MM.1S (cell line): Measurements from ENCODE around the gene CROCC2.

ENCODE experiments used
- EZH2 ChIP-seq: fragments of 300-600 bp; sonication (generic); optimal IDR thresholded peaks from 2 replicates; pipeline ENCODE3; 2017; ENCODE audit warnings: low read depth, mild to moderate bottlenecking, antibody characterized with exemption, low read length, mixed read lengths
- EZH2phosphoT487 ChIP-seq: fragments of 300-600 bp; sonication (generic); IDR thresholded peaks from 2 replicates; pipeline ENCODE4 v1.6.1; 2018; ENCODE audit warnings: antibody characterized with exemption, low read length
- TF ChIP-seq, protein P1 (sequence below): fragments of 300-600 bp; sonication (generic); IDR thresholded peaks from 2 replicates; pipeline ENCODE4 v1.5.1; 2016; ENCODE audit warnings: antibody characterized with exemption, low read length, mixed read lengths

DNA sequence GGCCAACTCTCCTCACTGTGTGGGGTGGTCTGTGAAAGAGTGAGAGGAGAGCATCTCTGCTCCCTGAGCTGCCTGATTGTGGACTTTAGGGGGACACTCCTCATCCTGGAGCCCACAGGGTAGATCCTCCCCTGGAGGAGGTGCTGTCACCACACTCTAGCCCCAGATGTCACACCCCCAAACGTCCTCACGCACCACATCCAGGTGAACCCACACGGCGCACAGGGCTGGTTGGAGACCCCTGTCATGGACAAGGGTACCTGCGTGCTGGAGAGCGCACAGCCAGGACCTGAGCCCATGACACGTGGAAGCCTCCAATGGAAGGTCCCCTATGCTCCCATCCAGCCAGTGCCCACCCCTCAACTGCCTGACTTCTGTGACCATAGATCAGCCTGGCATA lies 27.0 kb upstream of the CROCC2 start:
- TF ChIP-seq, protein P1, sequence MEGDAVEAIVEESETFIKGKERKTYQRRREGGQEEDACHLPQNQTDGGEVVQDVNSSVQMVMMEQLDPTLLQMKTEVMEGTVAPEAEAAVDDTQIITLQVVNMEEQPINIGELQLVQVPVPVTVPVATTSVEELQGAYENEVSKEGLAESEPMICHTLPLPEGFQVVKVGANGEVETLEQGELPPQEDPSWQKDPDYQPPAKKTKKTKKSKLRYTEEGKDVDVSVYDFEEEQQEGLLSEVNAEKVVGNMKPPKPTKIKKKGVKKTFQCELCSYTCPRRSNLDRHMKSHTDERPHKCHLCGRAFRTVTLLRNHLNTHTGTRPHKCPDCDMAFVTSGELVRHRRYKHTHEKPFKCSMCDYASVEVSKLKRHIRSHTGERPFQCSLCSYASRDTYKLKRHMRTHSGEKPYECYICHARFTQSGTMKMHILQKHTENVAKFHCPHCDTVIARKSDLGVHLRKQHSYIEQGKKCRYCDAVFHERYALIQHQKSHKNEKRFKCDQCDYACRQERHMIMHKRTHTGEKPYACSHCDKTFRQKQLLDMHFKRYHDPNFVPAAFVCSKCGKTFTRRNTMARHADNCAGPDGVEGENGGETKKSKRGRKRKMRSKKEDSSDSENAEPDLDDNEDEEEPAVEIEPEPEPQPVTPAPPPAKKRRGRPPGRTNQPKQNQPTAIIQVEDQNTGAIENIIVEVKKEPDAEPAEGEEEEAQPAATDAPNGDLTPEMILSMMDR, result no peak
- no peak for TF ChIP-seq EZH2phosphoT487
- TF ChIP-seq EZH2, result no peak
